Gastroesophageal sphincter (tissue), 4 donors: ENCODE results near the gene CCNY. TPM values are rescaled to one million over a fixed set of nuclear protein-coding genes. Genes with fewer than 3 reads are reported as not detected.

Experiments
- ATAC-seq: fragments of 150-250 bp; one replicate; pipeline ENCODE4 v1.9.1; 2016; ENCODE audit warnings: mild to moderate bottlenecking, moderate library complexity
- H3K27ac ChIP-seq, 4 donors: fragments of 200-600 bp; sonication (generic) in 3 of 4; 1 replicate in 3 of 4; 2 replicates in 1 of 4; pipeline ENCODE4 v1.5.1; 2016 to 2019
- H3K27me3 ChIP-seq: fragments of 200-600 bp; sonication (generic); one replicate; pipeline ENCODE4 v1.5.1; 2019
- H3K36me3 ChIP-seq, 2 donors: fragments of 200-600 bp; sonication (generic); one replicate each; pipeline ENCODE4 v1.5.1; 2019; ENCODE audit warnings: control low read depth in 1 of 2
- H3K4me1 ChIP-seq, 3 donors: fragments of 200-600 bp; sonication (generic); 1 replicate in 2 of 3; 2 replicates in 1 of 3; pipeline ENCODE4 v1.5.1; 2016 to 2019; ENCODE audit warnings: control low read depth in 2 of 3
- H3K4me3 ChIP-seq, 2 donors: fragments of 200-600 bp; sonication (generic); one replicate each; pipeline ENCODE4 v1.5.1; 2019; ENCODE audit warnings: mild to moderate bottlenecking in 1 of 2, moderate library complexity in 1 of 2
- H3K9me3 ChIP-seq, 3 donors: fragments of 200-600 bp; sonication (generic); one replicate each; pipeline ENCODE4 v1.5.1; 2017 to 2019; ENCODE audit warnings: control low read depth in 2 of 3
- EP300 ChIP-seq: sonication (generic); formaldehyde crosslinking; IDR thresholded peaks from one replicate; pipeline ENCODE4 v1.6.1; 2017; ENCODE audit warnings: antibody characterized with exemption, mild to moderate bottlenecking
- POLR2A ChIP-seq, 2 donors: fragments of 450-650 bp; IDR thresholded peaks; one replicate each; pipeline ENCODE4 v1.6.1; 2017; ENCODE audit warnings: antibody characterized with exemption in 2 of 2, mild to moderate bottlenecking in 2 of 2, moderate library complexity in 1 of 2
- POLR2AphosphoS5 ChIP-seq: sonication (generic); formaldehyde crosslinking; IDR thresholded peaks from one replicate; pipeline ENCODE4 v1.6.1; 2017; ENCODE audit warnings: antibody characterized with exemption
- WGBS, 2 donors: methylation state at CpG; one replicate each; pipeline ENCODE4 v1.1.5; 2018; ENCODE audit warnings: low coverage in 1 of 2; 5-methylcytosine and 5-hydroxymethylcytosine counted together
- total RNA-seq, 4 donors: library from RNA; depleted of rRNA; stranded (reverse); fragments of >200 nt; gene quantifications; one replicate each; pipeline ENCODE4 v1.1.0, GENCODE V29; 2016
- TF ChIP-seq, protein P1 (sequence below), 4 experiments: fragments of 200-600 bp in 2 of 4; fragments of 450-650 bp in 2 of 4; sonication (generic) in 1 of 4; IDR thresholded peaks; one replicate each; pipeline ENCODE4 v1.5.1; 2017 to 2019; ENCODE audit warnings: antibody characterized with exemption in 4 of 4, mild to moderate bottlenecking in 2 of 4, moderate library complexity in 2 of 4

CCNY gene
- total RNA-seq, 4 donors from 2014 or later = 35.5 to 106 (median 63.2) TPM

- ATAC-seq = no peak
- H3K4me1 ChIP-seq = peaks cover 0 to 37% (median 4%) of the 10 kb centered on the region in 3 donors
- WGBS, 2 donors = 89 to 95% methylated on average over 4 of the region's 4 CpGs
Measured at GRCh38 chr10:35359873-35360272, 23.6 kb downstream of the CCNY start.

GRCh38 chr10:35362701-35363350, 26.5 kb downstream of the CCNY start:
- TF ChIP-seq EP300 = no peak
- no peak for TF ChIP-seq POLR2AphosphoS5
- no peak for TF ChIP-seq POLR2A (IDR thresholded peaks at IDR 0.05)
- TF ChIP-seq, protein P1, sequence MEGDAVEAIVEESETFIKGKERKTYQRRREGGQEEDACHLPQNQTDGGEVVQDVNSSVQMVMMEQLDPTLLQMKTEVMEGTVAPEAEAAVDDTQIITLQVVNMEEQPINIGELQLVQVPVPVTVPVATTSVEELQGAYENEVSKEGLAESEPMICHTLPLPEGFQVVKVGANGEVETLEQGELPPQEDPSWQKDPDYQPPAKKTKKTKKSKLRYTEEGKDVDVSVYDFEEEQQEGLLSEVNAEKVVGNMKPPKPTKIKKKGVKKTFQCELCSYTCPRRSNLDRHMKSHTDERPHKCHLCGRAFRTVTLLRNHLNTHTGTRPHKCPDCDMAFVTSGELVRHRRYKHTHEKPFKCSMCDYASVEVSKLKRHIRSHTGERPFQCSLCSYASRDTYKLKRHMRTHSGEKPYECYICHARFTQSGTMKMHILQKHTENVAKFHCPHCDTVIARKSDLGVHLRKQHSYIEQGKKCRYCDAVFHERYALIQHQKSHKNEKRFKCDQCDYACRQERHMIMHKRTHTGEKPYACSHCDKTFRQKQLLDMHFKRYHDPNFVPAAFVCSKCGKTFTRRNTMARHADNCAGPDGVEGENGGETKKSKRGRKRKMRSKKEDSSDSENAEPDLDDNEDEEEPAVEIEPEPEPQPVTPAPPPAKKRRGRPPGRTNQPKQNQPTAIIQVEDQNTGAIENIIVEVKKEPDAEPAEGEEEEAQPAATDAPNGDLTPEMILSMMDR (IDR thresholded peaks at IDR 0.05) = no peak
- Histone ChIP-seq H3K4me3 (no peak overlapping the region), H3K9me3 (no peaks in the 10 kb centered on the region), H3K36me3 (no peaks in the 10 kb centered on the region), H3K27me3 (no peaks in the 10 kb centered on the region), H3K4me1 (peaks cover 0 to 23% (median 3%) of the 10 kb centered on the region in 3 donors), H3K27ac (no peak overlapping the region)
- 78% methylated on average over 3 of the region's 41 CpGs; no CpG with 5 or more reads in 1 of the 2 donors for WGBS, 2 donors
- ATAC-seq = no peak

More at GRCh38 chr10:35359873-35360272, 23.6 kb downstream of the CCNY start:
- Histone ChIP-seq H3K4me3 (no peak overlapping the region), H3K36me3 (no peaks in the 10 kb centered on the region), H3K27me3 (no peaks in the 10 kb centered on the region), H3K9me3 (no peaks in the 10 kb centered on the region), H3K27ac (no peak overlapping the region)
- no peak for TF ChIP-seq POLR2AphosphoS5
- TF ChIP-seq, protein P1 (IDR thresholded peaks at IDR 0.05) = no peak
- no peak for TF ChIP-seq POLR2A (IDR thresholded peaks at IDR 0.05)
- no peak for TF ChIP-seq EP300

GRCh38 chr10:35363587-35363986, 27.3 kb downstream of the CCNY start:
- TF ChIP-seq EP300 (no peak), POLR2AphosphoS5 (no peak), POLR2A (IDR thresholded peaks at IDR 0.05) (no peak)
- TF ChIP-seq, protein P1 (IDR thresholded peaks at IDR 0.05) = no peak
- no peak overlapping the region for H3K4me3 ChIP-seq
- no peaks in the 10 kb centered on the region for H3K27me3 ChIP-seq
- no peaks in the 10 kb centered on the region for H3K36me3 ChIP-seq
- WGBS, 2 donors = 97 to 100% methylated on average over 1 to 5 of the region's 5 CpGs
- H3K9me3 ChIP-seq = no peaks in the 10 kb centered on the region
- H3K27ac ChIP-seq = no peak overlapping the region
- ATAC-seq = no peak
- H3K4me1 ChIP-seq = peaks cover 0 to 24% (median 10%) of the 10 kb centered on the region in 3 donors

GRCh38 chr10:35364808-35365207, 28.5 kb downstream of the CCNY start:
- Histone ChIP-seq H3K27me3 (no peaks in the 10 kb centered on the region), H3K9me3 (no peaks in the 10 kb centered on the region), H3K4me3 (no peak overlapping the region), H3K36me3 (no peaks in the 10 kb centered on the region), H3K4me1 (peaks cover 0 to 26% (median 16%) of the 10 kb centered on the region in 3 donors), H3K27ac (no peak overlapping the region)
- ATAC-seq = no peak
- TF ChIP-seq EP300 (no peak), POLR2AphosphoS5 (no peak), POLR2A (IDR thresholded peaks at IDR 0.05) (no peak)
- TF ChIP-seq, protein P1 (IDR thresholded peaks at IDR 0.05) = no peak
- WGBS, 2 donors = 37 to 43% methylated on average over 2 of the region's 2 CpGs

- H3K27me3 ChIP-seq = no peaks in the 10 kb centered on the region
- no peak overlapping the region for H3K27ac ChIP-seq
- no peak overlapping the region for H3K4me3 ChIP-seq
- no peaks in the 10 kb centered on the region for H3K9me3 ChIP-seq
- no peaks in the 10 kb centered on the region for H3K36me3 ChIP-seq
- 82 to 100% methylated on average over 1 of the region's 1 CpG for WGBS, 2 donors
- peaks cover 0 to 37% (median 16%) of the 10 kb centered on the region in 3 donors for H3K4me1 ChIP-seq
- no peak for TF ChIP-seq POLR2A (IDR thresholded peaks at IDR 0.05)
- TF ChIP-seq EP300 = no peak
- no peak for TF ChIP-seq POLR2AphosphoS5
- TF ChIP-seq, protein P1 (IDR thresholded peaks at IDR 0.05) = no peak
- ATAC-seq = no peak
Measured at GRCh38 chr10:35365994-35366393, 29.7 kb downstream of the CCNY start.
